Measurements from ENCODE around the gene CIT.

GRCh38 chr12:119725523-119725922, 151.6 kb downstream of the CIT start:
- TF ChIP-seq EP300 (IDR thresholded peaks at IDR 0.05) (no peak), CTCF (IDR thresholded peaks at IDR 0.05) (no peak), POLR2A (IDR thresholded peaks at IDR 0.05) (no peak)

Measured in sigmoid colon (tissue), 4 donors.